Upper lobe of right lung (tissue), 1 donor: ENCODE data around the gene CCR5. TPM values are rescaled to one million over a fixed set of nuclear protein-coding genes. Genes with fewer than 3 reads are reported as not detected.

Experiments used
- ATAC-seq: fragments of 200-7000 bp; cut with Tn5 transposase; one replicate; pipeline ENCODE4 v1.9.1; 2020; ENCODE audit warnings: mild to moderate bottlenecking, moderate library complexity
- DNase-seq: peaks from one replicate; pipeline ENCODE4 v3.0.0-alpha.2; 2020
- H3K27ac ChIP-seq: fragments of 200-600 bp; one replicate; pipeline ENCODE4 v1.8.0; 2022
- H3K27me3 ChIP-seq: fragments of 200-600 bp; one replicate; pipeline ENCODE4 v1.8.0; 2022; ENCODE audit warnings: mild to moderate bottlenecking
- H3K36me3 ChIP-seq: fragments of 200-600 bp; one replicate; pipeline ENCODE4 v1.8.0; 2022
- H3K4me1 ChIP-seq: fragments of 200-600 bp; one replicate; pipeline ENCODE4 v1.8.0; 2022
- H3K4me3 ChIP-seq: fragments of 200-600 bp; one replicate; pipeline ENCODE4 v1.8.0; 2022; ENCODE audit warnings: mild to moderate bottlenecking
- H3K9me3 ChIP-seq: fragments of 200-600 bp; one replicate; pipeline ENCODE4 v1.8.0; 2022
- intact Hi-C: fragments of 100-400 bp; cut with DNase I; formaldehyde crosslinking; loops from one replicate; pipeline ENCODE4 v1.11.0; 2022
- total RNA-seq: library from RNA; stranded (reverse); fragmentation: NEBNext Ultra II Directional; extraction: Animal tissue kit (Norgen Biotek cat#: 25700); gene quantifications from one replicate; pipeline ENCODE4 v1.2.1, GENCODE V29; 2021
- TF ChIP-seq, protein P1 (sequence below): fragments of 200-600 bp; IDR thresholded peaks from one replicate; pipeline ENCODE4 v1.8.0; 2022; ENCODE audit warnings: antibody characterized with exemption
- donor health status: DM: no; HTN: yes; CAD: no; lungs with severe emphysema.

Gene CCR5
- total RNA-seq, 1 donor from 2014 or later = 8.7 TPM

DNA sequence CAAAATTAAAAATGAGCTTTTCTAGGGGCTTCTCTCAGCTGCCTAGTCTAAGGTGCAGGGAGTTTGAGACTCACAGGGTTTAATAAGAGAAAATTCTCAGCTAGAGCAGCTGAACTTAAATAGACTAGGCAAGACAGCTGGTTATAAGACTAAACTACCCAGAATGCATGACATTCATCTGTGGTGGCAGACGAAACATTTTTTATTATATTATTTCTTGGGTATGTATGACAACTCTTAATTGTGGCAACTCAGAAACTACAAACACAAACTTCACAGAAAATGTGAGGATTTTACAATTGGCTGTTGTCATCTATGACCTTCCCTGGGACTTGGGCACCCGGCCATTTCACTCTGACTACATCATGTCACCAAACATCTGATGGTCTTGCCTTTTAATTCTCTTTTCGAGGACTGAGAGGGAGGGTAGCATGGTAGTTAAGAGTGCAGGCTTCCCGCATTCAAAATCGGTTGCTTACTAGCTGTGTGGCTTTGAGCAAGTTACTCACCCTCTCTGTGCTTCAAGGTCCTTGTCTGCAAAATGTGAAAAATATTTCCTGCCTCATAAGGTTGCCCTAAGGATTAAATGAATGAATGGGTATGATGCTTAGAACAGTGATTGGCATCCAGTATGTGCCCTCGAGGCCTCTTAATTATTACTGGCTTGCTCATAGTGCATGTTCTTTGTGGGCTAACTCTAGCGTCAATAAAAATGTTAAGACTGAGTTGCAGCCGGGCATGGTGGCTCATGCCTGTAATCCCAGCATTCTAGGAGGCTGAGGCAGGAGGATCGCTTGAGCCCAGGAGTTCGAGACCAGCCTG is 984 bp downstream of the CCR5 start:
- ATAC-seq (no peak), DNase-seq (no peak)
- H3K9me3 ChIP-seq = no peaks in the 10 kb centered on the region
- no peaks in the 10 kb centered on the region for H3K36me3 ChIP-seq
- H3K4me1 ChIP-seq = peaks cover 31% of the 10 kb centered on the region
- no peaks in the 10 kb centered on the region for H3K27me3 ChIP-seq
- TF ChIP-seq, protein P1, sequence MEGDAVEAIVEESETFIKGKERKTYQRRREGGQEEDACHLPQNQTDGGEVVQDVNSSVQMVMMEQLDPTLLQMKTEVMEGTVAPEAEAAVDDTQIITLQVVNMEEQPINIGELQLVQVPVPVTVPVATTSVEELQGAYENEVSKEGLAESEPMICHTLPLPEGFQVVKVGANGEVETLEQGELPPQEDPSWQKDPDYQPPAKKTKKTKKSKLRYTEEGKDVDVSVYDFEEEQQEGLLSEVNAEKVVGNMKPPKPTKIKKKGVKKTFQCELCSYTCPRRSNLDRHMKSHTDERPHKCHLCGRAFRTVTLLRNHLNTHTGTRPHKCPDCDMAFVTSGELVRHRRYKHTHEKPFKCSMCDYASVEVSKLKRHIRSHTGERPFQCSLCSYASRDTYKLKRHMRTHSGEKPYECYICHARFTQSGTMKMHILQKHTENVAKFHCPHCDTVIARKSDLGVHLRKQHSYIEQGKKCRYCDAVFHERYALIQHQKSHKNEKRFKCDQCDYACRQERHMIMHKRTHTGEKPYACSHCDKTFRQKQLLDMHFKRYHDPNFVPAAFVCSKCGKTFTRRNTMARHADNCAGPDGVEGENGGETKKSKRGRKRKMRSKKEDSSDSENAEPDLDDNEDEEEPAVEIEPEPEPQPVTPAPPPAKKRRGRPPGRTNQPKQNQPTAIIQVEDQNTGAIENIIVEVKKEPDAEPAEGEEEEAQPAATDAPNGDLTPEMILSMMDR = no peak
- peak overlapping the region; percentile 39 for H3K4me3 ChIP-seq
- intact Hi-C loops = loop anchor here (10.0 kb wide), 2 partner anchors 97 to 287 kb away; no protein-coding TSS in a partner anchor
- H3K27ac ChIP-seq = peak overlapping the region; percentile 67

- ATAC-seq = peak; percentile 66
- no peaks in the 10 kb centered on the region for H3K9me3 ChIP-seq
- TF ChIP-seq, protein P1 = peak; percentile 64
- no peaks in the 10 kb centered on the region for H3K36me3 ChIP-seq
- H3K27ac ChIP-seq = no peak overlapping the region
- H3K4me3 ChIP-seq = peak overlapping the region; percentile 39
- no peaks in the 10 kb centered on the region for H3K27me3 ChIP-seq
- DNase-seq = no peak
- peaks cover 31% of the 10 kb centered on the region for H3K4me1 ChIP-seq
- intact Hi-C loops = loop anchor here (10.0 kb wide), 2 partner anchors 98 to 288 kb away; no protein-coding TSS in a partner anchor
These were observed 2.0 kb downstream of the CCR5 start for GRCh38 chr3:46372492-46373359.

GRCh38 chr3:46374755-46375154 is 4.0 kb downstream of the CCR5 start:
- H3K4me3 ChIP-seq = no peak overlapping the region

GRCh38 chr3:46375218-46375617 is 4.5 kb downstream of the CCR5 start:
- Histone ChIP-seq H3K4me3 (no peak overlapping the region), H3K9me3 (no peaks in the 10 kb centered on the region), H3K4me1 (peaks cover 16% of the 10 kb centered on the region), H3K36me3 (no peaks in the 10 kb centered on the region), H3K27ac (no peak overlapping the region), H3K27me3 (no peaks in the 10 kb centered on the region)
- intact Hi-C loops = loop anchor here (10.0 kb wide), 2 partner anchors 100 to 290 kb away; no protein-coding TSS in a partner anchor
- ATAC-seq (no peak), DNase-seq (no peak)
- TF ChIP-seq, protein P1 = no peak

More at GRCh38 chr3:46374755-46375154, 4.0 kb downstream of the CCR5 start:
- ATAC-seq = no peak
- Histone ChIP-seq H3K4me1 (peaks cover 19% of the 10 kb centered on the region), H3K27me3 (no peaks in the 10 kb centered on the region), H3K36me3 (no peaks in the 10 kb centered on the region), H3K27ac (no peak overlapping the region), H3K9me3 (no peaks in the 10 kb centered on the region)
- TF ChIP-seq, protein P1 = no peak
- DNase-seq = no peak
- intact Hi-C loops = loop anchor here (10.0 kb wide), 2 partner anchors 100 to 290 kb away; no protein-coding TSS in a partner anchor

GRCh38 chr3:46375814-46376213 is 5.1 kb downstream of the CCR5 start:
- ATAC-seq (no peak), DNase-seq (no peak)
- Histone ChIP-seq H3K27me3 (no peaks in the 10 kb centered on the region), H3K36me3 (no peaks in the 10 kb centered on the region), H3K27ac (no peak overlapping the region), H3K9me3 (no peaks in the 10 kb centered on the region), H3K4me1 (peaks cover 17% of the 10 kb centered on the region), H3K4me3 (no peak overlapping the region)
- TF ChIP-seq, protein P1 = no peak
- intact Hi-C loops = loop anchor here (10.0 kb wide), 2 partner anchors 101 to 291 kb away; no protein-coding TSS in a partner anchor
